GM19025 (cell line): ENCODE data around the gene IGF1R.
"Not testable (repeated sequence)": the region's sequence is repeated elsewhere in the genome, so short reads cannot be mapped to it uniquely, and the experiment has no call there.

ENCODE experiments used
- ATAC-seq: cut with Tn5 transposase; IDR thresholded peaks from one replicate; pipeline ENCODE4 v1.9.1; 2021; ENCODE audit warnings: mild to moderate bottlenecking, low read depth, moderate library complexity; ENCODE audit not compliant: unreplicated experiment

The IGF1R gene

DNA sequence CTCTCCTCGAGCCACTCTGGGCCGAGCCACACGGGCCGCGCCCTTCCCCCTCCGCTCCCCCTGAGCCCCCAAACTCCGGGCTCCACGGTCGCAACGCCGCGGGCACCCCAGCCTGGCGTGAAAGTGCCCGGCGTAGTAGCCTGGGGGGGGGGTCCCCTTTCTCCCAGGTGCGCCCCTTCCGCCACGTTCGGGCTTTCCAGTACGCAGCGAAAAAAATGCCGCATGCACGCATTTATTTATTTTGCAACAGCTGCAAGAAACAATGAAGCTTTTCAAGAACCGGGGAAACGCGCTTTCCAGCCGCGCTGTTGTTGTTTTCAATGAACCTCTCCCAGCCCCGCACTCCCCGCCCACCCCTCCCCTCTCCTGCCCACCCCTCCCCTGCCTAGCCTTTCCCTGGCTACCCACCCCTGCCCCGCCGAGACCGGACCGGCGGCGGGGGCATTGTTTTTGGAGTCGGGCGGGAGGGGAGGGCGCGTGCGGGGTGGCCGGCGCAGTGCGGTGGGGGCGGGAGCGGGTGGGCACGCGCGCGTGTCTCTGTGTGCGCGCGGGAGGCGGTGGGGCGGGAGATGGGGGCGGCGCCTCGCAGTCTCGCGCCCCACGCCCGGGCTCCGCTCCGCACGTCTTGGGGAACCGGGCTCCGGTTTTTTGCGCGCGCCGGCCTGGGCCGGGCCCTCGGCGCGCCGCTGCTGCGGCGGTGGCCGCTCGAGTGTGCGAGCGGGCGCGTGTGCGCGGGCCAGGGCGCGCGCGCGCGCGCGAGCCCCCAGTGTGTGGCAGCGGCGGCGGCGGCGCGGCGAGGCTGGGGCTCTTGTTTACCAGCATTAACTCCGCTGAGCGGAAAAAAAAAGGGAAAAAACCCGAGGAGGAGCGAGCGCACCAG, at the start of gene IGF1R:
TSS of gene IGF1R (plus strand) at position 766 of the 880 bp plus-strand sequence. CDS start 1,043 bp downstream, outside the sequence.
- peak; percentile 80 for ATAC-seq

DNA sequence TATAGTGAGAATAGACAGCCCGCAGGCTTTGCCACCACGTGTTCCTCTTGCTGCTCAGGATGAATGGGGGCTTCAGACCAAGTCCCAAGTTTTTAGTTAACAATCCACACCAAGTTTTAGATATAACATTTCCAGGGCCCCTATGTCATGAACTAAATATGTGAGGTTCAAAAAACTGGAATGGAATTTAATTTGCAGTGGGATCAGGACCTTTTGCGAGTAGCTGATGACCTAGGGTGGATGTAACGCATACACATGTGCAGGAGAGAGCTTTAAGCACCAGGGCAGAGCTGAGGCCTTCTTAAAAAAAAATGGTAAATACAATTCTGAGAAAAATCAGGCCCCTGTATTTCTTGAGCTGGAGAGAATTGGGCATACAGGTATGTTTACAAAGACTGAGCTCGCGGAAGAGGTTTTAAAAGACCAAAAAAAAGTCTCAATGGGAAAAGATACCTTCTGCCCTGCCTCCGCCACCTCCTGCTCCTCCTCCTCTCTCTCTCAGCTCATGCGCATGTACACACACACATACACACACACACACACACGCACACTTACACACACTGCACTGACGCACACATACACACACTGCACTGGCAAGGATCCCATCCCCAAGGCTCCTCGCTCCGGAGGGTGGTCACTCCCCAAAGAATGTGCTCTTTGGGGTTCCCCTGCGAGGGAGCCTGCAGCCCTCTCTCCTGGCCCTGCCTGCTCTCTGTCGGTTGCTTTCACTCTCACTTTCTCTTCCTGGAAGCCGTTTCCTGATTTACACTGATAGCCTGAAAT, 48.2 kb upstream of the IGF1R start:
- ATAC-seq = peak; percentile 89

DNA sequence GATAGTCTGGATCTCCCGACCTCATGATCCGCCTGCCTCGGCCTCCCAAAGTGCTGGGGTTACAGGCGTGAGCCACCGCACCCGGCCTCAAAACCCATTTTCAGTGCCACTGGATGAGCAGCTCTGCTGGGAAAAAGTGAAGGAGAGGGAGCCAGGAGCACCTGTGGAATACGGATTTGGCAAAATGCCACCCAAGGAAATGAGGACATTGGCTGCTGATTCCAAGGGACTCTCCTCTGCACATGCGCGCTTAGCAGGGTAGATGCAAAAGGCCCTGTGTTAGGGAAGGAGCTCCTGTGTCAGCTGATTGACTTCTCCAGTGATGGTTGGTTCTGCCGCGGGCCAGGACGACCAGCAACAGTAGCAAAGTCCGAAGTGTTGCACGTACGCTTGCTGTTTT, 43.4 kb upstream of the IGF1R start:
- ATAC-seq = no peak

GRCh38 chr15:98609144-98609852, 39.0 kb upstream of the IGF1R start:
- ATAC-seq = no peak

- no peak for ATAC-seq
These were observed 37.3 kb upstream of the IGF1R start for GRCh38 chr15:98610991-98611390.

DNA sequence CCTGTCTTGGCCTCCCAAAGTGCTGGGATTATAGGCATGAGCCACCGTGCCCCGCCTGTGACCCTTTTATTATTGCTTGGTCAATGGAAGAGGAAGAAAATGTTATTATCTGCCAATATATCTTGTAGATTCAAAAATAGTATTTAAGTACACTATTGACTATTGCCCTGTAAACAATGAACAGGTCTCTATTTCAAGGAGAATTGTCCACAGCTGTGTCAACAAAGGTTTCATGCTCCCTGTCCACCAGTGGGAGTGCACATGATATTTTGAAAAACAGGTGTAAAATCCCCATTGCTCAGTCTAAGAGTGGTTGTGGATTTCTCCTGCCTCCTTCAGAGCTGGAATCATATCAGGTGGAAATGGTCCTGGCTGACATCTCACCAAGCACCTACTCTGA, 36.5 kb upstream of the IGF1R start:
- ATAC-seq = no peak

DNA sequence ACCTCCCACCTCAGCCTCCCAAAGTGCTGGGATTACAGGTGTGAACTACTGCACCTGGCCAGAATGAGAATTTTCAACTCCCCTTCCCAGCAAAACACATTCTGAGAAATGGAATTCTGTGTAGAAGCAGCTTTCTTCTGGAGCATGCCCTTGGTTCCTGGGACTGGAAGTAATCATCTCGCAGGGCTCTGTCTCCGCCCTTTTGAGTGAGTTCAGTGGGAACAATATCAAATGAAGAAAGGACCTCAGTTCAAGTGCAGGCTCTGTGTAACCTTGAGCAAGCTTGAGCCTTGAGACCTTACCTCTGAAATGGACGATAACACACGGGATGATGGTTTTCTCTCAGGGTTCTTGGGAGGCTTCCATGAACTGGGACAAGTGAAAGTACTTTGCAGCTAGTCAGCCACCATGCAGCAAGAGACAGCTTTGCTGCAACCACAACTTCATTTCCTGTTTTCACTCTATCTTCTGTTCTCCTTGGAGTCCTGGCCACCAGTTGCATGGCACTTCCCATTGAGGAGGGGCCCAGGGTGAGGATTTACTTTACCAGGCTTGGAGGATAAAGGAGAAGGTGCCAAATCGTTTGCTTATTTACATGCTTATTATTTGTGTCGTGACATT, 35.7 kb upstream of the IGF1R start:
- ATAC-seq = no peak

- no peak for ATAC-seq
These were observed 33.7 kb upstream of the IGF1R start for GRCh38 chr15:98614681-98615080.

DNA sequence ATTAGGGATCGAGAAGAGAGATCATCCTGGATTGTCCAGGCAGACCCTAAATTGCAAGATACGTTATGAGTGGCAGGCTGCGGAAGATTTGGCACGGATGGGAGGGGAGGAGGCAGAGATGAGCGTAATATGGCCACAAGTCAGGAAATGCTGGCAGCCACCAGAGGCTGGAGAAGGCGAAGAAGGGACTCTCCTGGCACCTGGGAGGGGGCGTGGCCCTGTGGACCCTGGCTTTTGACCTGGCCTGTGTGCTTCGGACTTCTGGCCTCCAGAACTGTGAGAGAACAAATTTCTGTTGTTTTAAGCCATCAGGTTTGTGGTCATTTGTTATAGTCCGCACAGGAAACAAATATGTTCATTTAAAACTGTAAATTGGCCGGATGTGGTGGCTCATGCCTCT, 31.9 kb upstream of the IGF1R start:
- no peak for ATAC-seq

- no peak for ATAC-seq
These were observed 30.9 kb upstream of the IGF1R start for GRCh38 chr15:98617328-98617980.

DNA sequence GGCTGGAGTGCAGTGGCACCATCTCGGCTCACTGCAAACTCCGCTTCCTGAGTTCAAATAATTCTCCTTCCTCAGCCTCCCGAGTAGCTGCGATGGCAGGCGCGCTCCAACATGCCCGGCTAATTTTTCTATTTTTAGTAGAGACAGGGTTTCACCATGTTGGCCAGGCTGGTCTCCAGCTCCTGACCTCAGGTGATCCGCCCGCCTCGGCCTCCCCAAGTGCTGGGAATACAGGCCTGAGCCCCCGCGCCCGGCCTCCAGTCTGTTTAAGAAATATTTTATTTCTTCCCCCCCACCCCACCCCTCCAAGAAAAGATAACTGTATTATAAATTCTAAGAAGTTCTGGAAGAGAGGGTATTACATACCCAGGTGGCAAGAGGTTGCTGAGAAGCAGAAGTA, 29.8 kb upstream of the IGF1R start:
- ATAC-seq = not testable (repeated sequence)

- ATAC-seq = no peak
These were observed 28.3 kb upstream of the IGF1R start for GRCh38 chr15:98620020-98620419.

DNA sequence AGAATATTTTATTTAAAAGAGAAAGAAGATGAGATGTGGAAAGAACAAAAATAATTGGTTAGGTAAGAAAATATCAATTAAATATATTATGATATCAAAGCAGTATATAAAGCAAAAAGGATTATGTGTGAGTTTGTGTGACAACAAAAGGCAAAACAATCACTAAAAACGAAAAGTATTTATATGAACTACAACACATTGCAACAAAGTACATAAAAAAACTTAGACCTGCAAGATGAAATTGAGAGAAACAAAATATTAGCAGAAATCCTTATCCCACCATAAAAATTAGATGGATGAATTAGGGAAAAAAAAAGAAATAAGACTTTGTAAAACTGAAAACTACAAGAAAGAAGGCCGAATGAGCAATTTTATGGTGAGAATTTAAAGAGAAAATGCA, 27.3 kb upstream of the IGF1R start:
- no peak for ATAC-seq

DNA sequence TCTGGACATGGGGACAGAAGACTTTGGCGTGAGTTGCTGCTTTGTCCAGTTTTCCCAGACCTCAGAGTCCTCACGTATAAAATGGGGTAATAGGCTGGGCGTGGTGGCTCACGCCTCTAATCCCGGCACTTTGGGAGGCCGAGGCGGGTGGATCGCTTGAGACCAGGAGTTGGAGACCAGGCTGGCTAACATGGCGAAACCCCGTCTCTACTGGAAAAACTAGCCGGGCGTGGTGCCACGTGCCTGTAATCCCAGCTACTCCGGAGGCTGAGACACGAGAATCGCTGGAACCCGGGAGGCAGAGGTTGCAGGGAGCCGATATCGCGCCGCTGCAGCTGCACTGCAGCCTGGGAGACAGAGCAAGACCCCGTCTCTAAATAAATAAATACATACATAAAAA, 22.7 kb upstream of the IGF1R start:
- ATAC-seq = no peak

GRCh38 chr15:98626153-98626552, 22.2 kb upstream of the IGF1R start:
- ATAC-seq = no peak

DNA sequence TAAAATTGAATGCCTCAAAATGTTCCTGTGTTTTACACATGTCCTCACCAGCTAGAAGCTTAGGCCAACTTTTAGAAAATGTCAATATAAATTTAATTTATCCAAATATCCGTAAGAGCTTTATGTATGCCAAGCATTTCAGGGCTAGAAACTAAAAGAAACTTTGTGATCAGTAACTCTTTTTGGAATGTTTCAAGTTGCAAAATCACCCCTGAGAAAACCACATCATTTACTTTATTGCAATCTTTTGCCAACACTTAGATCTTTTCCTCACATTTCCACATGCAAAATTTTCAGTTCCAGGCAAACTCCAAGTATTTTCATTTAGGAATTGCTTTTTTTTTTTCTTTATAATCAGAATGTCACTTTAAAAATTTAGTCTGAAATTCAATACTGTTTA, 20.1 kb upstream of the IGF1R start:
- no peak for ATAC-seq

DNA sequence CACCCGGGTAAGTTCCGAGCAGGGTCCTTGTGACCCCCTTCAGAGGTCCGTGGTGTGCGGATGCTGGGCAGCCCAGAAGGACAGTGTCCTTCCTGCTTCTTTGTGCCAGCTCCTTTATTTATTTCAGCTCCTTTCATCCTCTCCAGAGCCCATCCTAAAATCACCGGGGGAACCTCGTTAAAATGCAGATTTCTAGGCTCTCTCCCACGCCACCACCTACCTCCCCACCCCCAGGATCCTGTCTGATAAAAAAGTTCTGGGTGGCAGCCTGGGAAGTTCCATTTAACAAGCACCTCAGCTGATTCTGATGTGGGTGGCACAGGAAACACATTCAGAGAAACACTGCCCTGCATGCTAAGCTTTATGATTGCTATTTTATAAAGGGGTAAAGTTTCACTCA, 12.5 kb upstream of the IGF1R start:
- no peak for ATAC-seq

DNA sequence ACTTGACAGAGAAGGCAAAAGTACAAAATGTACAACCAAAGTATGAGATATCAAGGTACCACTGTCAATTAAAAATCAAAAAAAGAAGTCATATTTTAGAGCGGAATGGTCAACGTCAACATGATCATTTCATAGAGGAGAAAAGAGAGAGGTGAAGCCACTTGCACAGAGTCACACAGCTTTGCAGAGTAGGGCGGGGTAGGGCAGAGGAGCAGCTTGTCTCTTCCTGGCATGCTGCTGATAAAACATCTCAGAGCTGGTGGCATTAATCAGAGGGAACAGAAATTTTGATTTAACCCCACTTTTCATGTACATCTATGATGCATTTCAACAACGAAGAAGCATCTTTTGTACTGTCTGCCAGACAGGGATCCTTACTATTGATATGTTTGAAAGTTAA, 5.2 kb upstream of the IGF1R start:
- no peak for ATAC-seq

GRCh38 chr15:98646546-98647025, 1.8 kb upstream of the IGF1R start:
- ATAC-seq = no peak
